ENCODE measurements around the gene PKN1.

PKN1 gene

GRCh38 chr19:14473978-14474578 lies 41.0 kb downstream of the PKN1 start:
- DNase-seq (no peak), ATAC-seq (ENCODE audit: insufficient read depth, low read depth) (no peak)
- peaks cover 31% of the 10 kb centered on the region for H3K36me3 ChIP-seq (ENCODE audit: insufficient read depth, low read length)
- H3K4me1 ChIP-seq (ENCODE audit: insufficient read depth, low read length) = no peaks in the 10 kb centered on the region
- no peak overlapping the region for H3K27ac ChIP-seq (ENCODE audit: low read length)
- H3K79me2 ChIP-seq (ENCODE audit: insufficient read depth, low read length) = no peaks in the 10 kb centered on the region
- H3K9ac ChIP-seq (ENCODE audit: low read depth, low read length) = no peak overlapping the region
- H2AFZ ChIP-seq (ENCODE audit: low read depth, low read length) = no peak overlapping the region
- no peak overlapping the region for H3K4me2 ChIP-seq (ENCODE audit: insufficient read depth, low read length)
- no peaks in the 10 kb centered on the region for H3K27me3 ChIP-seq (ENCODE audit: insufficient read depth, low read length, poor library complexity)
- no peak overlapping the region for H3K4me3 ChIP-seq (ENCODE audit: low read depth in 1 of 2, low read length in 2 of 2)
- H4K20me1 ChIP-seq (ENCODE audit: insufficient read depth, low read length) = peaks cover 7% of the 10 kb centered on the region; the same call in 1 of the 2 replicates
- TF ChIP-seq CTCF (IDR thresholded peaks at IDR 0.05; ENCODE audit: borderline replicate concordance, extremely low read depth, low read length, poor library complexity, severe bottlenecking) = no peak
- no peak for TF ChIP-seq EZH2 (IDR thresholded peaks at IDR 0.05; ENCODE audit: borderline replicate concordance, low read depth, low read length, severe bottlenecking)
- H3K9me3 ChIP-seq (ENCODE audit: insufficient read depth, low read length, severe bottlenecking) = no peaks in the 10 kb centered on the region

GRCh38 chr19:14474827-14475226 lies 41.7 kb downstream of the PKN1 start:
- Histone ChIP-seq H2AFZ (ENCODE audit: low read depth, low read length) (no peak overlapping the region), H3K4me1 (ENCODE audit: insufficient read depth, low read length) (no peaks in the 10 kb centered on the region), H3K27ac (ENCODE audit: low read length) (no peak overlapping the region), H3K27me3 (ENCODE audit: insufficient read depth, low read length, poor library complexity) (no peaks in the 10 kb centered on the region), H3K4me2 (ENCODE audit: insufficient read depth, low read length) (no peak overlapping the region), H3K79me2 (ENCODE audit: insufficient read depth, low read length) (no peaks in the 10 kb centered on the region), H3K36me3 (ENCODE audit: insufficient read depth, low read length) (peaks cover 32% of the 10 kb centered on the region), H3K9ac (ENCODE audit: low read depth, low read length) (no peak overlapping the region), H4K20me1 (ENCODE audit: insufficient read depth, low read length) (peaks cover 3% of the 10 kb centered on the region; the same call in 1 of the 2 replicates), H3K9me3 (ENCODE audit: insufficient read depth, low read length, severe bottlenecking) (no peaks in the 10 kb centered on the region), H3K4me3 (ENCODE audit: low read depth in 1 of 2, low read length in 2 of 2) (no peak overlapping the region)
- ATAC-seq (ENCODE audit: insufficient read depth, low read depth) (no peak), DNase-seq (no peak)
- TF ChIP-seq EZH2 (IDR thresholded peaks at IDR 0.05; ENCODE audit: borderline replicate concordance, low read depth, low read length, severe bottlenecking) (no peak), CTCF (IDR thresholded peaks at IDR 0.05; ENCODE audit: borderline replicate concordance, extremely low read depth, low read length, poor library complexity, severe bottlenecking) (no peak)

- H3K36me3 ChIP-seq (ENCODE audit: insufficient read depth, low read length) = peaks cover 32% of the 10 kb centered on the region
- no peaks in the 10 kb centered on the region for H3K27me3 ChIP-seq (ENCODE audit: insufficient read depth, low read length, poor library complexity)
- H3K4me1 ChIP-seq (ENCODE audit: insufficient read depth, low read length) = no peaks in the 10 kb centered on the region
- DNase-seq = no peak
- no peak within 1 kb of the TSS for H3K4me2 ChIP-seq (ENCODE audit: insufficient read depth, low read length)
- no peak for ATAC-seq (ENCODE audit: insufficient read depth, low read depth)
- no peak within 1 kb of the TSS for H2AFZ ChIP-seq (ENCODE audit: low read depth, low read length)
- peaks cover 10% of the 10 kb centered on the region; the same call in 1 of the 2 replicates for H4K20me1 ChIP-seq (ENCODE audit: insufficient read depth, low read length)
- H3K4me3 ChIP-seq (ENCODE audit: low read depth in 1 of 2, low read length in 2 of 2) = no peak within 1 kb of the TSS
- H3K27ac ChIP-seq (ENCODE audit: low read length) = no peak within 1 kb of the TSS
- H3K9me3 ChIP-seq (ENCODE audit: insufficient read depth, low read length, severe bottlenecking) = no peaks in the 10 kb centered on the region
- no peaks in the 10 kb centered on the region for H3K79me2 ChIP-seq (ENCODE audit: insufficient read depth, low read length)
- TF ChIP-seq EZH2 (IDR thresholded peaks at IDR 0.05; ENCODE audit: borderline replicate concordance, low read depth, low read length, severe bottlenecking) = no peak
- TF ChIP-seq CTCF (IDR thresholded peaks at IDR 0.05; ENCODE audit: borderline replicate concordance, extremely low read depth, low read length, poor library complexity, severe bottlenecking) = no peak
- no peak within 1 kb of the TSS for H3K9ac ChIP-seq (ENCODE audit: low read depth, low read length)
Measured at GRCh38 chr19:14475251-14476073, 42.4 kb downstream of the PKN1 start, which contains the start of gene PTGER1. PTGER1 (minus strand) TSS chr19:14475354; CDS start chr19:14474320, 1,034 bp downstream.
